Heart left ventricle (tissue), 16 donors: Measurements from ENCODE around the gene WWTR1. TPM values are rescaled to one million over a fixed set of nuclear protein-coding genes. Genes with fewer than 3 reads are reported as not detected.

Source experiments
- ATAC-seq, 4 donors: fragments of 200-7000 bp; cut with Tn5 transposase; one replicate each; pipeline ENCODE4 v1.9.1; 2020 to 2022; ENCODE audit warnings: moderate library complexity in 4 of 4, mild to moderate bottlenecking in 3 of 4, moderate number of reproducible peaks in 1 of 4
- DNase-seq, 5 donors: peaks; one replicate each; pipeline ENCODE4 v3.0.0-alpha.2; 2020
- H3K27ac ChIP-seq, 12 donors: fragments of 200-600 bp; sonication (generic) in 4 of 12; one replicate each; pipeline versions ENCODE4 v1.5.0 to v1.8.0; 2016 to 2022; ENCODE audit warnings: mild to moderate bottlenecking in 2 of 12
- H3K27me3 ChIP-seq, 9 donors: fragments of 200-600 bp; sonication (generic) in 2 of 9; one replicate each; pipeline versions ENCODE4 v1.5.1 to v1.8.0; 2016 to 2022; ENCODE audit warnings: mild to moderate bottlenecking in 3 of 9
- H3K36me3 ChIP-seq, 9 donors: fragments of 200-600 bp; sonication (generic) in 2 of 9; one replicate each; pipeline versions ENCODE4 v1.5.0 to v1.8.0; 2018 to 2022; ENCODE audit warnings: mild to moderate bottlenecking in 2 of 9
- H3K4me1 ChIP-seq, 12 donors: fragments of 200-600 bp; sonication (generic) in 4 of 12; one replicate each; pipeline versions ENCODE4 v1.5.0 to v1.8.0; 2016 to 2022; ENCODE audit warnings: mild to moderate bottlenecking in 3 of 12
- H3K4me3 ChIP-seq, 12 donors: fragments of 200-600 bp; sonication (generic) in 4 of 12; one replicate each; pipeline versions ENCODE4 v1.5.0 to v1.8.0; 2017 to 2022; ENCODE audit warnings: mild to moderate bottlenecking in 9 of 12, moderate library complexity in 4 of 12
- H3K9me3 ChIP-seq, 12 donors: fragments of 200-600 bp; sonication (generic) in 4 of 12; one replicate each; pipeline versions ENCODE4 v1.5.0 to v1.8.0; 2016 to 2022; ENCODE audit warnings: mild to moderate bottlenecking in 1 of 12
- CTCF ChIP-seq, 12 donors: fragments of 200-600 bp; sonication (generic) in 4 of 12; IDR thresholded peaks; one replicate each; pipeline versions ENCODE4 v1.5.0 to v1.8.0; 2018 to 2022; ENCODE audit warnings: antibody characterized with exemption in 12 of 12, mild to moderate bottlenecking in 5 of 12
- POLR2A ChIP-seq, 2 donors: fragments of 450-650 bp; IDR thresholded peaks; one replicate each; pipeline ENCODE4 v1.6.1; 2017; ENCODE audit warnings: antibody characterized with exemption in 2 of 2, mild to moderate bottlenecking in 2 of 2, moderate library complexity in 2 of 2
- WGBS, 4 donors: extraction: QIAGEN DNeasy Blood & Tissue Kit in 2 of 4; methylation state at CpG; one replicate each; pipeline versions ENCODE4 v1.1.5 to v1.1.7; 2013 to 2018; 5-methylcytosine and 5-hydroxymethylcytosine counted together
- intact Hi-C, 10 donors: fragments of 100-400 bp; cut with DNase I; formaldehyde crosslinking; loops; one replicate each; pipeline versions ENCODE4 v1.11.1 to v1.14.2; 2022
- polyA plus RNA-seq, 2 donors: library from polyadenylated mRNA; stranded (reverse); fragments of 200-250 nt; gene quantifications; one replicate each; pipeline ENCODE4 v1.2.3, GENCODE V29; 2013
- total RNA-seq, 9 donors: library from RNA; depleted of rRNA in 2 of 9; stranded (reverse); fragments of >200 nt in 2 of 9; fragmentation: NEBNext Ultra II Directional in 3 of 9; extraction: Animal tissue kit (Norgen Biotek cat#: 25700) in 3 of 9; gene quantifications; one replicate each; pipeline versions ENCODE4 v1.1.0 to v1.2.4, GENCODE V29; 2016 to 2023
- donor health status: ischemic (EF 13 %, LVEDD 7.1; RV severe dilation, severe dysfunction).
- donor health status: healthy with polysubstance abuse.
- donor health status: DM: no; HTN: yes; CAD: no.
- donor health status: DM: no; HTN: no; CAD: no.
- donor health status: ischemic (EF 25% LVEDD 6.9; RV normal size, moderate dysfunction).
- donor health status: ischemic (EF 25% LVEDD 5.7; RV mildly dilated, moderate dysfunction).
- donor health status: healthy.
- donor health status: DM: yes; HTN: yes; CAD: no.
- donor health status: ischemic (EF 35%, LVEDD 5.7; RV mildly dilated, moderate dysfunction).
- donor health status: nonischemic (EF 11% LVEDD 7.7; RV severe dilation, severe dysfunction).
- donor health status: DM: yes; HTN: yes; CAD: no.
- donor health status: PGD.
- donor health status: ischemic (EF 29% LVEDD 5.4; RV normal size, mild dysfunction).
- donor health status: nonischemic (EF 23%, LVEDD 6.1; RV moderate dilation, normal function).

Gene WWTR1
- total and polyA plus RNA-seq, 11 donors = 14.5 to 71.7 (median 41.2) TPM

- Histone ChIP-seq H3K4me1 (peaks cover 0 to 3% (median 0%) of the 10 kb centered on the region in 12 donors), H3K27me3 (peaks cover 0 to 6% (median 0%) of the 10 kb centered on the region in 9 donors), H3K9me3 (peaks cover 0 to 8% (median 0%) of the 10 kb centered on the region in 12 donors), H3K4me3 (no peak overlapping the region), H3K36me3 (no peaks in the 10 kb centered on the region), H3K27ac (no peak overlapping the region)
- no peak for TF ChIP-seq POLR2A (IDR thresholded peaks at IDR 0.05)
- TF ChIP-seq CTCF (IDR thresholded peaks at IDR 0.05) = no peak
- no peak for ATAC-seq
- DNase-seq = no peak
- intact Hi-C loops = loop anchor here in 3 of 10 donors (5.0 to 10.0 kb wide), 3 partner anchors 282 to 376 kb away; no protein-coding TSS in a partner anchor
Observed at GRCh38 chr3:149490260-149490971, 167.4 kb downstream of the WWTR1 start.

DNA sequence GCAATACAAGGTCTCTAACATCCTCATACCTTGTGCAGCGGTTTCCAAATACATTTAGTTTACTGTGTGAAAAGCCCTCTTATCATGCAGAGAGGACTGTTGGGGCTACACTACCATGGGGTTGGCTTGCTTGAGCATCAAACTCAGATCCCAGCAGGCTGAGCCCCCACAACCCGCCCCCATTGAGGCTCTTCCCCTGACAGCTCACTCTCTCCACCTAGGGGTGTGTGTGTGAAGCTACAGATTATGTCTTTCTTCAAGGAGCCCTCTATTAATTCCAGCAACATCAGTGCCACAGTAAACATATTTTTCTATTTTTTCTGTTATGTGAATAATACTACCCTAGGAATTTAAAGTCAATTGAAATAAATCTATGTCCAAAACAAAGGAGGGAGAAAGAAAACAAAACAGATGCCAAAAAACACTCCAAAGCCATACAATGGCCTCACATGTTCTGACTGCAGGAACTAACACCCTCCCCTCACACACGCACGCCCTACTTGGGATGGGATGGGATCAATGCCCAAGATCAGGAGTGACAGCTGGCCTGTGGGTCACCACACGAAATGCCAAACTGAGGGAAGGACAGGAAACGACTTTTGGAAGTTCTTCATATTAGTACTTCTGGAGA, 168.7 kb downstream of the WWTR1 start:
- DNase-seq = no peak
- intact Hi-C loops = loop anchor here in 7 of 10 donors (10.0 kb wide), 2 partner anchors 214 to 364 kb away; partner anchors contain the start of gene HPS3 (in 6 of the 7)
- peaks cover 0 to 6% (median 0%) of the 10 kb centered on the region in 9 donors for H3K27me3 ChIP-seq
- peaks cover 0 to 8% (median 0%) of the 10 kb centered on the region in 12 donors for H3K9me3 ChIP-seq
- no peak overlapping the region for H3K27ac ChIP-seq
- peaks cover 0 to 3% (median 0%) of the 10 kb centered on the region in 12 donors for H3K4me1 ChIP-seq
- WGBS, 4 donors = 48 to 58% (median 51%) methylated on average over 6 of the region's 6 CpGs
- peak in 11 of 12 donors; percentile 10 to 55 (median 24) for TF ChIP-seq CTCF (IDR thresholded peaks at IDR 0.05)
- TF ChIP-seq POLR2A (IDR thresholded peaks at IDR 0.05) = no peak
- H3K36me3 ChIP-seq = no peaks in the 10 kb centered on the region
- H3K4me3 ChIP-seq = no peak overlapping the region
- ATAC-seq = peak in 2 of 4 donors; percentile 42 to 50

DNA sequence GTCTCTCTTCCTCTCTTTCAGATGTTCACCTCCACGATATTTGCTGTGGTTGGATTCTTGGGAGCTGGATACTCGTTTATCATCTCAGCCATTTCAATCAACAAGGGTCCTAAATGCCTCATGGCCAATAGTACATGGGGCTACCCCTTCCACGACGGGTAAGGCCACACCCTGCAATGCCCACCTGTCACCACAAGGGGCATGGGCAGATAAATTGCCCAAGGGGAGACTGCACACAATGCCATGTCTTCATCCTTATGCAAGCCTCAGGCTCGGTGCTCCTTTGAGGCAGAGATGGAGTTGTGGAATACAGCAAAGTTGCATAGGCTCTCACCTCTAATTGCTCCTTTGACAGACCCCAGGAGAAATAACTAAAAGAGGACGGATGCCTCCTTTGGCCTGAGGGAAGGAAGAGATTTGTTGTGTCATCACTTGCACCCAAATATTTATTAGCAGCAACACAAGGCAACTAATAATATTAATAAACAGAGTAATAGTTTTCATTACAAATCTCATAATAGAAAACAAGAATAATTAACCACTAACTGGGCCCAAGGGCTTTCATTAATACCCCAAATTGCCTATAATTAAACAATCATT, 170.1 kb downstream of the WWTR1 start:
- ATAC-seq = peak in 1 of 4 donors; percentile 53
- H3K4me1 ChIP-seq = peaks cover 0 to 3% (median 0%) of the 10 kb centered on the region in 12 donors
- TF ChIP-seq POLR2A (IDR thresholded peaks at IDR 0.05) = no peak
- peak in 9 of 12 donors; percentile 6 to 37 (median 21) for TF ChIP-seq CTCF (IDR thresholded peaks at IDR 0.05)
- H3K9me3 ChIP-seq = peaks cover 0 to 8% (median 0%) of the 10 kb centered on the region in 12 donors
- 67 to 78% (median 72%) methylated on average over 6 of the region's 6 CpGs for WGBS, 4 donors
- H3K27ac ChIP-seq = no peak overlapping the region
- no peak overlapping the region for H3K4me3 ChIP-seq
- H3K27me3 ChIP-seq = peaks cover 0 to 6% (median 0%) of the 10 kb centered on the region in 9 donors
- intact Hi-C loops = loop anchor here in 7 of 10 donors (10.0 kb wide), 2 partner anchors 213 to 363 kb away; partner anchors contain the start of gene HPS3 (in 6 of the 7)
- no peaks in the 10 kb centered on the region for H3K36me3 ChIP-seq
- no peak for DNase-seq
